Measurements from ENCODE around the gene GDE1. TPM values are rescaled to one million over a fixed set of nuclear protein-coding genes. Genes with fewer than 3 reads are reported as not detected.

GDE1 gene
- total RNA-seq, result 10 to 100 TPM; 65.3 to 68.1 TPM

GRCh38 chr16:19521471-19522396, at the start of gene GDE1:
Gene GDE1 (minus strand): TSS chr16:19522098. CDS start chr16:19521964, 134 bp downstream.

GRCh38 chr16:19555186-19555937, 33.5 kb upstream of the GDE1 start, which contains the start of gene VPS35L:
Gene VPS35L (plus strand): TSS chr16:19555703. CDS start chr16:19555730, 27 bp downstream.

GRCh38 chr16:19523559-19524355, 1.9 kb upstream of the GDE1 start, which contains the start of gene CCP110:
Gene CCP110 (plus strand): TSS chr16:19523942. CDS start chr16:19527882, 3,940 bp downstream.

Other genes starting within 250 kb of the GDE1 start
- gene CLEC19A, start 236.4 kb downstream of the GDE1 start, total RNA-seq, result not detected
- gene TMC5, start 104.2 kb downstream of the GDE1 start, total RNA-seq, result not detected
- gene CCP110, start 1.8 kb upstream of the GDE1 start, total RNA-seq, result 10 to 100 TPM in 1 of 2 donors, 1 to 10 TPM in 1; 9.3 to 12.7 TPM
- gene VPS35L, start 33.6 kb upstream of the GDE1 start, total RNA-seq, result 10 to 100 TPM; 47.0 to 51.6 TPM
- gene KNOP1, start 196.1 kb upstream of the GDE1 start, total RNA-seq, result 10 to 100 TPM in 1 of 2 donors, 1 to 10 TPM in 1; 8.6 to 13.0 TPM
- 1 to 10 TPM; 2.7 to 9.6 TPM for gene IQCK, start 196.2 kb upstream of the GDE1 start, total RNA-seq